H1 (cell line): ENCODE results near the gene ZNF8. TPM values are rescaled to one million over a fixed set of nuclear protein-coding genes. Genes with fewer than 3 reads are reported as not detected.

Experiments
- CTCF ChIA-PET: fragments of 300-600 bp; sonication (Branson Sonifier 250); formaldehyde crosslinking; loops from one replicate; lab custom pipeline; 2021; ENCODE audit not compliant: partially characterized antibody; lab: Charles Lee
- POLR2A ChIA-PET: fragments of 300-600 bp; sonication (Branson Sonifier 250); formaldehyde crosslinking; loops from one replicate; lab custom pipeline; 2021; ENCODE audit warnings: inconsistent platforms; ENCODE audit not compliant: partially characterized antibody; lab: Charles Lee
- DNase-seq, 2 experiments: peaks; one replicate each; pipeline versions ENCODE4 v3.0.0 to v3.0.0-alpha.2; 2010 to 2022; ENCODE audit warnings: low spot score in 2 of 2, low read depth in 1 of 2, mixed read lengths in 1 of 2
- FAIRE-seq: peaks from 2 replicates; lab custom pipeline; 2011; peaks lifted over from hg19 to GRCh38; lab: Jason Lieb, UNC
- H2AFZ ChIP-seq: 2 replicates; pipeline ENCODE4 v1.8.1; 2012; ENCODE audit warnings: low read length, inconsistent platforms
- H2AK5ac ChIP-seq: 2 replicates; pipeline ENCODE4 v1.6.1; 2013; ENCODE audit warnings: low read depth, low read length
- H2BK120ac ChIP-seq: replicated peaks from 2 replicates; pipeline ENCODE3; 2013; ENCODE audit warnings: low read depth, low read length, inconsistent platforms
- H2BK12ac ChIP-seq: 2 replicates; pipeline ENCODE4 v1.6.1; 2013; ENCODE audit warnings: low read depth, low read length
- H2BK15ac ChIP-seq: 2 replicates; pipeline ENCODE4 v1.6.1; 2013; ENCODE audit warnings: low read length
- H2BK20ac ChIP-seq: 2 replicates; pipeline ENCODE4 v1.6.1; 2013; ENCODE audit warnings: low read length
- H2BK5ac ChIP-seq: 2 replicates; pipeline ENCODE4 v1.6.1; 2013; ENCODE audit warnings: low read depth, low read length
- H3K14ac ChIP-seq: 2 replicates; pipeline ENCODE4 v1.6.1; 2013; ENCODE audit warnings: inconsistent platforms; ENCODE audit not compliant: insufficient read length
- H3K18ac ChIP-seq: 2 replicates; pipeline ENCODE4 v1.6.1; 2013; ENCODE audit warnings: low read length; ENCODE audit errors: extremely low read depth
- H3K23ac ChIP-seq: 2 replicates; pipeline ENCODE4 v1.6.1; 2013; ENCODE audit warnings: inconsistent platforms; ENCODE audit not compliant: insufficient read length
- H3K23me2 ChIP-seq: 2 replicates; pipeline ENCODE4 v1.6.1; 2013; ENCODE audit warnings: low read depth, low read length
- H3K27ac ChIP-seq: 2 replicates; pipeline ENCODE4 v1.6.1; 2011; ENCODE audit warnings: low read depth, low read length, inconsistent platforms
- H3K27me3 ChIP-seq, 4 experiments: replicated peaks in 1 of 4; 1 replicate in 1 of 4; 2 replicates in 3 of 4; pipeline versions ENCODE4 v1.6.1 to v1.8.1; 2011 to 2013; ENCODE audit warnings: low read length in 3 of 4, mild to moderate bottlenecking in 3 of 4, inconsistent platforms in 2 of 4, mixed read lengths in 2 of 4, moderate library complexity in 1 of 4; ENCODE audit not compliant: control insufficient read depth in 3 of 4, insufficient read depth in 3 of 4; ENCODE audit errors: extremely low read depth in 1 of 4
- H3K36me3 ChIP-seq, 4 experiments: 2 replicates each; pipeline versions ENCODE4 v1.6.1 to v1.8.1; 2011 to 2013; ENCODE audit warnings: mild to moderate bottlenecking in 4 of 4, low read length in 3 of 4, moderate library complexity in 2 of 4, control low read depth in 1 of 4, inconsistent platforms in 1 of 4; ENCODE audit not compliant: insufficient read depth in 4 of 4, control insufficient read depth in 2 of 4
- H3K4ac ChIP-seq: replicated peaks from 2 replicates; pipeline ENCODE3; 2013; ENCODE audit warnings: low read length, low read depth, mixed read lengths, inconsistent platforms; ENCODE audit not compliant: insufficient read length
- H3K4me1 ChIP-seq, 4 experiments: replicated peaks in 1 of 4; 1 replicate in 1 of 4; 2 replicates in 3 of 4; pipeline versions ENCODE4 v1.6.1 to v1.8.1; 2011 to 2013; ENCODE audit warnings: low read length in 3 of 4, inconsistent platforms in 2 of 4, mixed read lengths in 1 of 4; ENCODE audit not compliant: insufficient read depth in 4 of 4, control insufficient read depth in 3 of 4
- H3K4me2 ChIP-seq, 2 experiments: 2 replicates each; pipeline versions ENCODE4 v1.6.1 to v1.8.1; 2011 to 2013; ENCODE audit warnings: low read depth in 2 of 2, low read length in 2 of 2, control low read depth in 1 of 2, inconsistent platforms in 1 of 2, mild to moderate bottlenecking in 1 of 2; ENCODE audit not compliant: insufficient read depth in 1 of 2
- H3K4me3 ChIP-seq, 4 experiments: fragments of 200-600, 300-600 bp in 1 of 4; sonication (generic), shearing (Covaris generic), sonication (Bioruptor Twin) in 1 of 4; 2 replicates each; pipeline versions ENCODE4 v1.5.1 to v1.8.1; 2011 to 2016; ENCODE audit warnings: low read length in 4 of 4, low read depth in 3 of 4, control low read depth in 2 of 4, inconsistent platforms in 2 of 4, mild to moderate bottlenecking in 2 of 4, mixed read lengths in 1 of 4, moderate library complexity in 1 of 4; ENCODE audit not compliant: insufficient read depth in 2 of 4; ENCODE audit errors: extremely low read depth in 1 of 4
- H3K56ac ChIP-seq: replicated peaks from 2 replicates; pipeline ENCODE3; 2013; ENCODE audit warnings: low read depth, mild to moderate bottlenecking, mixed read lengths, low read length, inconsistent platforms; ENCODE audit not compliant: insufficient read length
- H3K79me1 ChIP-seq: 2 replicates; pipeline ENCODE4 v1.6.1; 2013; ENCODE audit warnings: low read depth, low read length, control low read depth
- H3K79me2 ChIP-seq, 2 experiments: 2 replicates each; pipeline versions ENCODE4 v1.6.1 to v1.8.1; 2012 to 2013; ENCODE audit warnings: low read length in 2 of 2, mild to moderate bottlenecking in 2 of 2, inconsistent platforms in 1 of 2; ENCODE audit not compliant: insufficient read depth in 2 of 2, control insufficient read depth in 1 of 2
- H3K9ac ChIP-seq, 4 experiments: replicated peaks in 1 of 4; 1 replicate in 1 of 4; 2 replicates in 3 of 4; pipeline versions ENCODE4 v1.6.1 to v1.8.1; 2011 to 2013; ENCODE audit warnings: low read depth in 3 of 4, low read length in 3 of 4, control low read depth in 2 of 4, mild to moderate bottlenecking in 2 of 4, moderate library complexity in 2 of 4, inconsistent platforms in 1 of 4; ENCODE audit errors: extremely low read depth in 1 of 4
- H3K9me3 ChIP-seq, 2 experiments: 2 replicates each; pipeline versions ENCODE4 v1.6.1 to v1.8.1; 2012 to 2013; ENCODE audit warnings: mild to moderate bottlenecking in 2 of 2, moderate library complexity in 2 of 2, control low read depth in 1 of 2, inconsistent platforms in 1 of 2, low read depth in 1 of 2, low read length in 1 of 2, mixed read lengths in 1 of 2; ENCODE audit not compliant: insufficient read depth in 2 of 2
- H4K20me1 ChIP-seq, 2 experiments: replicated peaks in 1 of 2; 2 replicates each; pipeline versions ENCODE3 to v1.8.1; 2011 to 2013; ENCODE audit warnings: inconsistent platforms in 2 of 2, low read length in 2 of 2, mild to moderate bottlenecking in 1 of 2; ENCODE audit not compliant: insufficient read depth in 2 of 2, control insufficient read depth in 1 of 2
- H4K5ac ChIP-seq: 2 replicates; pipeline ENCODE4 v1.6.1; 2013; ENCODE audit warnings: low read length, low read depth, mixed read lengths, inconsistent platforms; ENCODE audit not compliant: insufficient read length
- H4K8ac ChIP-seq: 2 replicates; pipeline ENCODE4 v1.8.0; 2013; ENCODE audit warnings: mild to moderate bottlenecking, moderate library complexity, low read length, inconsistent platforms; ENCODE audit not compliant: insufficient read depth; ENCODE audit errors: extremely low read depth
- H4K91ac ChIP-seq: replicated peaks from 2 replicates; pipeline ENCODE3; 2013; ENCODE audit warnings: low read length, mixed read lengths, inconsistent platforms; ENCODE audit not compliant: insufficient read length
- BACH1 ChIP-seq: IDR thresholded peaks from 2 replicates; pipeline ENCODE4 v1.6.1; 2012; ENCODE audit warnings: low read length, improper control_type of control experiment
- E2F6 ChIP-seq: IDR thresholded peaks from 2 replicates; pipeline ENCODE4 v1.6.1; 2012; ENCODE audit warnings: inconsistent platforms
- EGR1 ChIP-seq: IDR thresholded peaks from 2 replicates; pipeline ENCODE4 v1.6.1; 2011; ENCODE audit warnings: low read depth, low read length, borderline replicate concordance
- GABPA ChIP-seq: IDR thresholded peaks from 2 replicates; pipeline ENCODE4 v1.6.1; 2011; ENCODE audit warnings: mild to moderate bottlenecking, low read length, moderate library complexity, borderline replicate concordance; ENCODE audit not compliant: insufficient read depth
- KDM1A ChIP-seq: fragments of 200-600, 300-600 bp; sonication (generic); IDR thresholded peaks from 2 replicates; pipeline ENCODE4 v1.7.1; 2016; ENCODE audit warnings: mild to moderate bottlenecking, low read length, borderline replicate concordance
- KDM5A ChIP-seq: fragments of 200-600 bp; IDR thresholded peaks from 2 replicates; pipeline ENCODE4 v1.7.1; 2012; ENCODE audit warnings: mild to moderate bottlenecking, low read length, inconsistent platforms, mixed read lengths
- PHF8 ChIP-seq: fragments of 200-600 bp; sonication (generic); conservative IDR thresholded peaks from 2 replicates; pipeline ENCODE4 v1.7.1; 2012; ENCODE audit warnings: low read depth, mild to moderate bottlenecking, inconsistent platforms, low read length, moderate library complexity
- POLR2AphosphoS5 ChIP-seq: IDR thresholded peaks from 2 replicates; pipeline ENCODE4 v1.6.1; 2011; ENCODE audit warnings: low read depth, low read length
- POU5F1 ChIP-seq: IDR thresholded peaks from 2 replicates; pipeline ENCODE4 v1.6.1; 2011; ENCODE audit warnings: low read depth, mild to moderate bottlenecking, low read length, moderate library complexity
- RFX5 ChIP-seq: IDR thresholded peaks from 2 replicates; pipeline ENCODE4 v1.6.1; 2011; ENCODE audit warnings: low read depth, low read length, improper control_type of control experiment, borderline replicate concordance
- RXRA ChIP-seq: IDR thresholded peaks from 2 replicates; pipeline ENCODE4 v1.6.1; 2011; ENCODE audit warnings: low read depth, mild to moderate bottlenecking, low read length, moderate library complexity; ENCODE audit not compliant: insufficient read depth
- SAP30 ChIP-seq: fragments of 300-600 bp; sonication (generic); IDR thresholded peaks from 2 replicates; pipeline ENCODE4 v1.7.1; 2012; ENCODE audit warnings: low read length, moderate library complexity, mild to moderate bottlenecking, inconsistent platforms; ENCODE audit not compliant: insufficient read depth, insufficient replicate concordance
- SP1 ChIP-seq: IDR thresholded peaks from 2 replicates; pipeline ENCODE4 v1.6.1; 2011; ENCODE audit warnings: low read depth, low read length
- ZNF274 ChIP-seq: IDR thresholded peaks from 2 replicates; pipeline ENCODE4 v1.7.0; 2012; ENCODE audit warnings: low read length, borderline replicate concordance; ENCODE audit errors: extremely low read depth
- WGBS, 2 experiments: shearing (Covaris generic) in 1 of 2; methylation state at CpG; one replicate each; pipeline versions ENCODE4 v1.1.6 to v1.1.7; 2013 to 2015; ENCODE audit warnings: low lambda C conversion rate in 2 of 2, mixed read lengths in 2 of 2, inconsistent platforms in 1 of 2, low coverage in 1 of 2, missing lambda C conversion rate in 1 of 2; ENCODE audit not compliant: insufficient replicate concordance in 2 of 2, insufficient coverage in 1 of 2, insufficient read length in 1 of 2; ENCODE audit errors: extremely low coverage in 1 of 2, missing lambda C conversion rate in 1 of 2; 5-methylcytosine and 5-hydroxymethylcytosine counted together
- polyA plus RNA-seq, 7 experiments: library from polyadenylated mRNA; depleted of rRNA in 3 of 7; stranded (reverse) in 5 of 7; unstranded in 2 of 7; fragments of >200 nt in 5 of 7; fragments of 200-250 nt in 2 of 7; gene quantifications; 1 replicate in 5 of 7; 2 replicates in 1 of 7; 4 replicates in 1 of 7; pipeline versions ENCODE4 v1.2.1 to v1.2.3, GENCODE V29; 2011 to 2013; ENCODE audit warnings: missing spikeins in 2 of 7, mixed read lengths in 2 of 7
- total RNA-seq: library from RNA; stranded (reverse); fragmentation: NEBNext Ultra II Directional; extraction: Animal tissue kit (Norgen Biotek cat#: 25700); gene quantifications from 2 replicates; pipeline ENCODE4 v1.2.1, GENCODE V29; 2021

Gene ZNF8
- total and polyA plus RNA-seq, 2 of the 8 experiments (the other 6 are each of a cell fraction or from before 2014, with no cell fraction given): 9.2 to 21.5 TPM

GRCh38 chr19:58332697-58333096 is 53.9 kb downstream of the ZNF8 start:
- no peak overlapping the region for H3K4ac ChIP-seq
- no peak overlapping the region for H3K27ac ChIP-seq
- no peak overlapping the region for H3K4me2 ChIP-seq
- H3K4me1 ChIP-seq: no peaks in the 10 kb centered on the region
- H4K91ac ChIP-seq: no peak overlapping the region
- FAIRE-seq: no peak
- no peak overlapping the region for H2AK5ac ChIP-seq
- no peaks in the 10 kb centered on the region for H3K9me3 ChIP-seq
- no peak for DNase-seq
- no peaks in the 10 kb centered on the region; a peak in 1 of 8 replicates for H3K36me3 ChIP-seq
- no peak overlapping the region for H4K8ac ChIP-seq
- H3K4me3 ChIP-seq: no peak overlapping the region
- no peaks in the 10 kb centered on the region for H3K79me2 ChIP-seq
- H2BK15ac ChIP-seq: no peak overlapping the region
- 0 out of 7 replicates have a peak, but pooled peaks cover 0 to 3% (median 0%) of the 10 kb centered on the region in 4 experiments for H3K27me3 ChIP-seq
- H2BK120ac ChIP-seq: no peak overlapping the region
- no peak overlapping the region for H3K23ac ChIP-seq
- CTCF ChIA-PET: interaction anchor here (0.6 to 1.3 kb wide), 5 partner anchors 8 to 683 kb away, joined by 3 to 4 read pairs (median 3); no protein-coding TSS in a partner anchor
- peaks cover 2 to 6% of the 10 kb centered on the region in 2 experiments for H4K20me1 ChIP-seq
- H3K18ac ChIP-seq: no peak overlapping the region
- H3K14ac ChIP-seq: no peak overlapping the region
- POLR2A ChIA-PET: interaction anchor here (1.0 kb wide), 1 partner anchor 14 kb away, joined by 4 read pairs; no protein-coding TSS in a partner anchor
- WGBS, 2 experiments: 87% methylated on average over 1 of the region's 1 CpG; no CpG with 5 or more reads in 1 of the 2 experiments
- no peak overlapping the region for H2AFZ ChIP-seq
- H2BK5ac ChIP-seq: no peak overlapping the region
- no peak overlapping the region for H3K56ac ChIP-seq
- TF ChIP-seq PHF8 (no peak), POU5F1 (no peak), KDM1A (no peak), POLR2AphosphoS5 (no peak), KDM5A (no peak), EGR1 (no peak), SP1 (no peak), ZNF274 (no peak), RXRA (no peak), RFX5 (no peak), GABPA (no peak), BACH1 (no peak), SAP30 (no peak), E2F6 (no peak)
- no peak overlapping the region for H2BK20ac ChIP-seq
- H3K9ac ChIP-seq: no peak overlapping the region
- H3K79me1 ChIP-seq: no peaks in the 10 kb centered on the region
- no peak overlapping the region for H4K5ac ChIP-seq
- H2BK12ac ChIP-seq: no peak overlapping the region
- no peaks in the 10 kb centered on the region for H3K23me2 ChIP-seq
